ENCODE results near the gene PRKG1.
"Not testable (repeated sequence)": the region's sequence is repeated elsewhere in the genome, so short reads cannot be mapped to it uniquely, and the experiment has no call there.

PRKG1 gene

GRCh38 chr10:51233337-51234100 lies 159.2 kb downstream of the PRKG1 start:
- DNase-seq: no peak

GRCh38 chr10:51235865-51236264 lies 161.6 kb downstream of the PRKG1 start:
- no peak for DNase-seq

- no peak for DNase-seq
Observed at GRCh38 chr10:51239006-51239405, 164.7 kb downstream of the PRKG1 start.

- DNase-seq: no peak
Observed at GRCh38 chr10:51241461-51241860, 167.2 kb downstream of the PRKG1 start.

GRCh38 chr10:51242393-51242792 lies 168.1 kb downstream of the PRKG1 start:
- no peak for DNase-seq

- DNase-seq: no peak
Observed at GRCh38 chr10:51244309-51244708, 170.0 kb downstream of the PRKG1 start.

- DNase-seq: no peak
Observed at GRCh38 chr10:51244748-51245490, 170.6 kb downstream of the PRKG1 start.

- DNase-seq: no peak
Observed at GRCh38 chr10:51246156-51246555, 171.9 kb downstream of the PRKG1 start.

- DNase-seq: no peak
Observed at GRCh38 chr10:51250278-51250920, 176.1 kb downstream of the PRKG1 start.

GRCh38 chr10:51251110-51251509 lies 176.8 kb downstream of the PRKG1 start:
- no peak for DNase-seq

GRCh38 chr10:51255381-51255780 lies 181.1 kb downstream of the PRKG1 start:
- DNase-seq: no peak

GRCh38 chr10:51257511-51258248 lies 183.4 kb downstream of the PRKG1 start:
- no peak for DNase-seq

GRCh38 chr10:51260376-51260775 lies 186.1 kb downstream of the PRKG1 start:
- no peak for DNase-seq

GRCh38 chr10:51266496-51266895 lies 192.2 kb downstream of the PRKG1 start:
- DNase-seq: no peak

- not testable (repeated sequence) for DNase-seq
Observed at GRCh38 chr10:51267980-51268570, 193.8 kb downstream of the PRKG1 start.

GRCh38 chr10:51269821-51270220 lies 195.5 kb downstream of the PRKG1 start:
- no peak for DNase-seq

- no peak for DNase-seq
Observed at GRCh38 chr10:51270936-51271530, 196.7 kb downstream of the PRKG1 start.

- not testable (repeated sequence) for DNase-seq
Observed at GRCh38 chr10:51272099-51272498, 197.8 kb downstream of the PRKG1 start.

GRCh38 chr10:51272555-51272954 lies 198.3 kb downstream of the PRKG1 start:
- no peak for DNase-seq

GRCh38 chr10:51273574-51273973 lies 199.3 kb downstream of the PRKG1 start:
- DNase-seq: no peak

- not testable (repeated sequence) for DNase-seq
Observed at GRCh38 chr10:51276097-51276496, 201.8 kb downstream of the PRKG1 start.

- not testable (repeated sequence) for DNase-seq
Observed at GRCh38 chr10:51281387-51281786, 207.1 kb downstream of the PRKG1 start.
